GM12878 (cell line): ENCODE data around the gene TSR1. TPM values are rescaled to one million over a fixed set of nuclear protein-coding genes. Genes with fewer than 3 reads are reported as not detected.
A peak's percentile ranks its signal among the peaks of the same experiment; 100 is the strongest.

Source experiments
- ATAC-seq: fragments of 200-7000 bp; cut with Tn5 transposase; 3 replicates; pipeline ENCODE4 v1.9.1; 2020; ENCODE audit warnings: mild to moderate bottlenecking, moderate library complexity
- BruUV-seq: library from RNA; stranded (reverse); fragments of 400-500 nt; replicated peaks from 2 replicates; lab custom pipeline; 2021; lab: Mats Ljungman, UMichigan
- CTCF ChIA-PET: fragments of 300-600 bp; sonication (Branson Sonifier 250); formaldehyde crosslinking; extraction: SDS; loops from one replicate; lab custom pipeline; 2021; ENCODE audit warnings: inconsistent platforms; lab: Yijun Ruan, JAX
- POLR2A ChIA-PET: fragments of 350-600 bp; formaldehyde crosslinking; extraction: SDS; loops from one replicate; lab custom pipeline; 2021; ENCODE audit warnings: inconsistent platforms; lab: Charles Lee
- RAD21 ChIA-PET: fragments of 300-600 bp; sonication (Branson Sonifier 250); formaldehyde crosslinking; loops from one replicate; lab custom pipeline; 2023; ENCODE audit warnings: antibody characterized with exemption; ENCODE audit not compliant: unreplicated experiment; lab: Charles Lee
- SMC1A ChIA-PET: fragments of 300-600 bp; sonication (Branson Sonifier 250); formaldehyde crosslinking; loops from one replicate; lab custom pipeline; 2023; ENCODE audit not compliant: unreplicated experiment, uncharacterized antibody; lab: Charles Lee
- DNase-seq: peaks from one replicate; pipeline ENCODE4 v3.0.0-alpha.2; 2011; ENCODE audit warnings: low read depth, low spot score
- FAIRE-seq: peaks from 3 replicates; lab custom pipeline; 2011; peaks lifted over from hg19 to GRCh38; lab: Jason Lieb, UNC
- H2AFZ ChIP-seq: 2 replicates; pipeline ENCODE4 v1.6.0; 2011; ENCODE audit warnings: low read depth, low read length, control low read depth; ENCODE audit not compliant: control insufficient read depth
- H3K27ac ChIP-seq: 2 replicates; pipeline ENCODE4 v1.5.1; 2011; ENCODE audit warnings: control low read depth; ENCODE audit not compliant: control insufficient read depth, insufficient read depth
- H3K27me3 ChIP-seq, 2 experiments: replicated peaks in 1 of 2; 2 replicates each; pipeline versions ENCODE4 v1.6.0 to v1.6.1; 2011; ENCODE audit warnings: low read length in 1 of 2; ENCODE audit not compliant: control insufficient read depth in 2 of 2, insufficient read depth in 2 of 2
- H3K36me3 ChIP-seq, 2 experiments: 2 replicates each; pipeline ENCODE4 v1.5.1; 2011; ENCODE audit warnings: low read length in 1 of 2; ENCODE audit not compliant: control insufficient read depth in 2 of 2, insufficient read depth in 2 of 2
- H3K4me1 ChIP-seq: 2 replicates; pipeline ENCODE4 v1.6.1; 2011; ENCODE audit warnings: mild to moderate bottlenecking, low read length, moderate library complexity, mixed read lengths; ENCODE audit not compliant: control insufficient read depth, insufficient read depth
- H3K4me2 ChIP-seq: 2 replicates; pipeline ENCODE4 v1.6.0; 2011; ENCODE audit warnings: control low read depth; ENCODE audit not compliant: control insufficient read depth, insufficient read depth
- H3K4me3 ChIP-seq: fragments of 200-600 bp; sonication (generic); 2 replicates; pipeline ENCODE4 v1.5.1; 2016
- H3K79me2 ChIP-seq: 2 replicates; pipeline ENCODE4 v1.6.0; 2011; ENCODE audit warnings: low read length; ENCODE audit not compliant: control insufficient read depth, insufficient read depth
- H3K9ac ChIP-seq: 2 replicates; pipeline ENCODE4 v1.8.0; 2011; ENCODE audit warnings: low read length, control low read depth, mixed read lengths; ENCODE audit not compliant: control insufficient read depth, insufficient read depth
- H3K9me3 ChIP-seq: replicated peaks from 3 replicates; pipeline ENCODE4 v1.5.1; 2011; ENCODE audit warnings: mild to moderate bottlenecking, low read length; ENCODE audit not compliant: control insufficient read depth, insufficient read depth
- H4K20me1 ChIP-seq: 2 replicates; pipeline ENCODE4 v1.6.0; 2011; ENCODE audit not compliant: control insufficient read depth, insufficient read depth
- BMI1 ChIP-seq: fragments of 450-650 bp; IDR thresholded peaks from 2 replicates; pipeline ENCODE4 v1.6.1; 2016; ENCODE audit warnings: mild to moderate bottlenecking, moderate library complexity, borderline replicate concordance
- E4F1 ChIP-seq: fragments of 450-650 bp; IDR thresholded peaks from 2 replicates; pipeline ENCODE4 v1.6.1; 2018; ENCODE audit warnings: borderline replicate concordance, mild to moderate bottlenecking; ENCODE audit not compliant: partially characterized antibody
- HDAC6 ChIP-seq: fragments of 200-600 bp; sonication (generic); IDR thresholded peaks from one replicate; pipeline ENCODE4 v1.8.0; 2017; ENCODE audit warnings: antibody characterized with exemption; ENCODE audit not compliant: unreplicated experiment
- HSF1 ChIP-seq: fragments of 150-350 bp; IDR thresholded peaks from 2 replicates; pipeline ENCODE4 v1.6.1; 2014; ENCODE audit warnings: mild to moderate bottlenecking, low read depth, low read length
- PML ChIP-seq: IDR thresholded peaks from 2 replicates; pipeline ENCODE4 v1.6.1; 2012; ENCODE audit warnings: low read length, inconsistent platforms
- RELA ChIP-seq: fragments of 450-650 bp; IDR thresholded peaks from 2 replicates; pipeline ENCODE4 v1.8.0; 2014; ENCODE audit warnings: borderline replicate concordance; ENCODE audit not compliant: partially characterized antibody
- RUNX3 ChIP-seq: IDR thresholded peaks from 2 replicates; pipeline ENCODE4 v1.6.1; 2012; ENCODE audit warnings: low read length, inconsistent platforms
- SREBF1 ChIP-seq: IDR thresholded peaks from 2 replicates; pipeline ENCODE4 v1.6.1; 2012; ENCODE audit warnings: mild to moderate bottlenecking, low read length
- WGBS: methylation state at CpG from one replicate; pipeline ENCODE4 v1.1.6; 2016; ENCODE audit warnings: low lambda C conversion rate; ENCODE audit not compliant: insufficient replicate concordance, insufficient coverage; ENCODE audit errors: missing lambda C conversion rate; 5-methylcytosine and 5-hydroxymethylcytosine counted together
- in situ Hi-C: fragments of 300-500 bp; cut with MboI; formaldehyde crosslinking; loops from 9 replicates; pipeline ENCODE4 v1.14.3; 2018; ENCODE audit warnings: mixed read lengths
- intact Hi-C: fragments of 100-400 bp; cut with micrococcal nuclease; formaldehyde crosslinking; loops from one replicate; pipeline ENCODE4 v1.14.2; 2022; ENCODE audit not compliant: unreplicated experiment
- polyA plus RNA-seq, 11 experiments: library from polyadenylated mRNA; depleted of rRNA in 4 of 11; unstranded in 6 of 11; stranded (reverse) in 5 of 11; fragments of >200 nt; fragmentation: Nextera tagmentation in 4 of 11; fragmentation: Illumina TruSeq in 1 of 11; extraction: Ambion mirVana in 4 of 11; extraction: Trizol in 1 of 11; gene quantifications; 1 replicate in 1 of 11; 2 replicates in 10 of 11; pipeline versions ENCODE4 v1.2.1 to v1.2.3, GENCODE V29; 2011 to 2016; ENCODE audit warnings: inconsistent platforms in 2 of 11, missing spikeins in 2 of 11, low read depth in 1 of 11
- total RNA-seq, 4 experiments: library from RNA; depleted of rRNA in 3 of 4; stranded (reverse); fragments of >200 nt in 3 of 4; fragmentation: Illumina TruSeq in 1 of 4; extraction: Trizol in 1 of 4; gene quantifications; 2 replicates each; pipeline versions ENCODE4 v1.2.1 to v1.2.3, GENCODE V29; 2013 to 2021
- TF ChIP-seq, protein P1 (sequence below): fragments of 450-650 bp; formaldehyde crosslinking; IDR thresholded peaks from 2 replicates; pipeline ENCODE4 v1.4.0; 2020; ENCODE audit warnings: mild to moderate bottlenecking, moderate library complexity

TSR1 gene
- total and polyA plus RNA-seq, 10 of the 15 experiments (the other 5 are each of a cell fraction or from before 2014, with no cell fraction given), result 14.7 to 100 (median 46.9) TPM

DNA sequence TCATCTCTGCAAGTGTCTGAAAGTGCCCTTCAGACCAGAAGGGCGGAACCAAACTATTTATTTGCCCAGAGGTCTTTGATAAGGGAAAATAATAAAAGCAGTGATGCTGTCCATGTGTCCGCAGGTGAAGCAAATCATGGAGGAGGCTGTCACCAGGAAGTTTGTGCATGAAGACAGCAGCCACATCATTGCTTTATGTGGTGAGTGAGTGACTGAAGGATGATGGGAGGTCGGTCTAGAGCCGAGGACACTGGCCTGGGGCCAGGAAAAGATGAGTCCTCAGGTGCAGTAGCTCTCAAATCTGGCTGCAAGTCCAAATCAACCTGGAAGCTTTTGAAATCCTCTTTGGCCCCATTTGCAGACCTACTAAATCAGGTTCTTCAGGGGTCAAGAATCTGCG lies 7.2 kb upstream of the TSR1 start:
- TF ChIP-seq E4F1 (no peak), BMI1 (no peak)
- H3K4me3 ChIP-seq, result no peak overlapping the region
- no peak overlapping the region for H3K4me2 ChIP-seq
- no peaks in the 10 kb centered on the region for H4K20me1 ChIP-seq
- BruUV-seq, result no TSS peak
- no peaks in the 10 kb centered on the region for H3K4me1 ChIP-seq
- RAD21 ChIA-PET, result no interaction called here
- ATAC-seq, result no peak
- intact Hi-C loops (no loop called here), in situ Hi-C loops (no loop called here)
- CTCF ChIA-PET, result no interaction called here
- POLR2A ChIA-PET, result no interaction called here
- no peaks in the 10 kb centered on the region for H3K27me3 ChIP-seq
- no peak overlapping the region for H3K9ac ChIP-seq
- no peaks in the 10 kb centered on the region; the same call in 1 of the 2 replicates for H3K79me2 ChIP-seq
- H3K36me3 ChIP-seq, result peaks cover 0 to 3% of the 10 kb centered on the region in 2 experiments; a peak in 2 of 4 replicates
- DNase-seq, result no peak
- H2AFZ ChIP-seq, result no peak overlapping the region
- no peaks in the 10 kb centered on the region for H3K9me3 ChIP-seq
- WGBS, result 99% methylated on average over 5 of the region's 5 CpGs
- no peak for FAIRE-seq
- SMC1A ChIA-PET, result no interaction called here
- H3K27ac ChIP-seq, result no peak overlapping the region

DNA sequence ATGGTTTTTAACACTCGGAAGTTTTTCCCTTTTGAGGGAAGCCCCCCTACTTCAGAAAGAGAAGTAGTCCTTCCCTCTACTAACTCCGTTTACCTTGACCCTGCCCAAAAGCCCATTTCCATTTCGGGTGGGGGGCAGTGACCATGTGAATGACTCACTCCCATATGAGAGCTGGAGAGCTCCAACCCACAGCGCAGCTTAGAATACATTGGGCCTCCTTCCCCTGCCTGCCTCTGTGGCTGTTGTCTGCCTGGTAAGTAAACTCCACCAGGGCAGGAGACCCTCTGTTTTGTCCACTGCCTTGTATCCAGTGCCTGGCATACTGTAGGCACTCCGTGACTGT lies 2.0 kb upstream of the TSR1 start:
- 35% methylated on average over 5 of the region's 5 CpGs for WGBS
- no peak for ATAC-seq
- no peaks in the 10 kb centered on the region for H3K27me3 ChIP-seq
- ChIA-PET RAD21 (interaction anchor here (0.7 to 1.4 kb wide), 6 partner anchors 15 to 283 kb away, joined by 3 to 4 read pairs (median 3); partner anchors contain the start of gene HIC1), SMC1A (no interaction called here), CTCF (interaction anchor here (1.0 to 3.1 kb wide), 5 partner anchors 15 to 285 kb away, joined by 3 to 13 read pairs (median 3); no protein-coding TSS in a partner anchor), POLR2A (interaction anchor here (0.6 to 1.4 kb wide), 3 partner anchors 36 to 286 kb away, joined by 3 to 4 read pairs (median 3); no protein-coding TSS in a partner anchor)
- intact Hi-C loops (loop anchor here (5.0 kb wide), 1 partner anchor 286 kb away; no protein-coding TSS in a partner anchor), in situ Hi-C loops (no loop called here)
- no peaks in the 10 kb centered on the region for H3K9me3 ChIP-seq
- peaks cover 5% of the 10 kb centered on the region for H3K4me1 ChIP-seq
- BruUV-seq, result no TSS peak
- H2AFZ ChIP-seq, result peak overlapping the region; percentile 61
- no peaks in the 10 kb centered on the region for H4K20me1 ChIP-seq
- H3K79me2 ChIP-seq, result peaks cover 42% of the 10 kb centered on the region
- FAIRE-seq, result no peak
- H3K36me3 ChIP-seq, result peaks cover 3 to 13% of the 10 kb centered on the region in 2 experiments; a peak in 3 of 4 replicates
- peak overlapping the region; percentile 53 for H3K4me3 ChIP-seq
- peak overlapping the region; percentile 66 for H3K4me2 ChIP-seq
- no peak for DNase-seq
- H3K9ac ChIP-seq, result peak overlapping the region; percentile 90
- no peak overlapping the region for H3K27ac ChIP-seq
- TF ChIP-seq, protein P1, sequence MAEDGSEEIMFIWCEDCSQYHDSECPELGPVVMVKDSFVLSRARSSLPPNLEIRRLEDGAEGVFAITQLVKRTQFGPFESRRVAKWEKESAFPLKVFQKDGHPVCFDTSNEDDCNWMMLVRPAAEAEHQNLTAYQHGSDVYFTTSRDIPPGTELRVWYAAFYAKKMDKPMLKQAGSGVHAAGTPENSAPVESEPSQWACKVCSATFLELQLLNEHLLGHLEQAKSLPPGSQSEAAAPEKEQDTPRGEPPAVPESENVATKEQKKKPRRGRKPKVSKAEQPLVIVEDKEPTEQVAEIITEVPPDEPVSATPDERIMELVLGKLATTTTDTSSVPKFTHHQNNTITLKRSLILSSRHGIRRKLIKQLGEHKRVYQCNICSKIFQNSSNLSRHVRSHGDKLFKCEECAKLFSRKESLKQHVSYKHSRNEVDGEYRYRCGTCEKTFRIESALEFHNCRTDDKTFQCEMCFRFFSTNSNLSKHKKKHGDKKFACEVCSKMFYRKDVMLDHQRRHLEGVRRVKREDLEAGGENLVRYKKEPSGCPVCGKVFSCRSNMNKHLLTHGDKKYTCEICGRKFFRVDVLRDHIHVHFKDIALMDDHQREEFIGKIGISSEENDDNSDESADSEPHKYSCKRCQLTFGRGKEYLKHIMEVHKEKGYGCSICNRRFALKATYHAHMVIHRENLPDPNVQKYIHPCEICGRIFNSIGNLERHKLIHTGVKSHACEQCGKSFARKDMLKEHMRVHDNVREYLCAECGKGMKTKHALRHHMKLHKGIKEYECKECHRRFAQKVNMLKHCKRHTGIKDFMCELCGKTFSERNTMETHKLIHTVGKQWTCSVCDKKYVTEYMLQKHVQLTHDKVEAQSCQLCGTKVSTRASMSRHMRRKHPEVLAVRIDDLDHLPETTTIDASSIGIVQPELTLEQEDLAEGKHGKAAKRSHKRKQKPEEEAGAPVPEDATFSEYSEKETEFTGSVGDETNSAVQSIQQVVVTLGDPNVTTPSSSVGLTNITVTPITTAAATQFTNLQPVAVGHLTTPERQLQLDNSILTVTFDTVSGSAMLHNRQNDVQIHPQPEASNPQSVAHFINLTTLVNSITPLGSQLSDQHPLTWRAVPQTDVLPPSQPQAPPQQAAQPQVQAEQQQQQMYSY (CRISPR knock-in tag), result no peak
- TF ChIP-seq PML (no peak), HSF1 (no peak), RUNX3 (no peak), SREBF1 (no peak), HDAC6 (no peak), RELA (no peak)
